Sigmoid colon (tissue), 4 donors: ENCODE data around the gene RFC2.

ENCODE experiments used
- CTCF ChIP-seq, 4 experiments: fragments of 450-650 bp in 3 of 4; fragments of 200-600 bp in 1 of 4; IDR thresholded peaks; one replicate each; pipeline ENCODE4 v1.5.1; 2016 to 2019; ENCODE audit warnings: antibody characterized with exemption in 4 of 4, mild to moderate bottlenecking in 3 of 4, moderate library complexity in 2 of 4
- EP300 ChIP-seq, 4 donors: sonication (generic); formaldehyde crosslinking; IDR thresholded peaks; one replicate each; pipeline ENCODE4 v1.6.1; 2017; ENCODE audit warnings: antibody characterized with exemption in 4 of 4
- POLR2A ChIP-seq, 2 donors: fragments of 450-650 bp; IDR thresholded peaks; one replicate each; pipeline ENCODE4 v1.6.1; 2016; ENCODE audit warnings: antibody characterized with exemption in 2 of 2, mild to moderate bottlenecking in 2 of 2, moderate library complexity in 2 of 2
- POLR2AphosphoS5 ChIP-seq, 4 donors: sonication (generic); formaldehyde crosslinking; IDR thresholded peaks; one replicate each; pipeline ENCODE4 v1.6.1; 2017; ENCODE audit warnings: antibody characterized with exemption in 4 of 4

DNA sequence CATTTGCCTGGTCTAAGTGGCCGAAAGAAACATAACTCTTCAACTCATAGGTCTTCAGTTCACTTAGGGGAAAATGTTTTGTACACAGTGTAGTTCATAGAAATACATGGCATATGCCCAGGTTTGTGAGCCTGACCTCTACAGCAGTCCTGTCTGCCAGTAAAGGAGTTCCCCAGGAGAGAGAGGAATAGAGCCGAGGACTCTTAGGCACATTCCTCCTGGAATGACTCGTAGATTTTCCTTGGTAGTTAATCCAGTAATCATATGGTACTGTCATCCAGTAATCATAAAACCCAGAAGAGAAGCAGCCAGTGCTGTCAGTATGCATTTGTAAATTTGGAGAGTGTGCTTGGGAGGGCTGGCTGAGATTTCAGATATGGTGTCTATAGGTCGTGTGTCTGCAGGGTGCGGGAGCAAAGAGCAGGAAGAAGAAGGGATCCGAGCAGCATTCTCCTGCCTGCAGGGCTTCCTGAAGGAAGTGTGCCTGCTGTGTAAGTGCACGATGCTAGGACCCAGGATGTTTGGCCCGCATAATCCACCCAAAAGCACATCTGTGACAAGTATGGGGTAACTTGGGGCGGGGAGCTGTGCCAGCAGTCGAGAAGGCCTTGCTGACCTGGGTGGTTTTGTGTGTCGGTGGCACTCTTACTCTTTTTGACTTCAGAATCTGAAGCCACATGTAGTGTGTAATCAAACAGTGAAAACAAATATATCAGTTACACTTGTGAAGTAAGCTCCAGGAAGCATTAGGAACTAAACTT, 66.1 kb downstream of the RFC2 start:
- TF ChIP-seq CTCF (IDR thresholded peaks at IDR 0.05) (no peak), POLR2AphosphoS5 (IDR thresholded peaks at IDR 0.05) (peak in 3 of 4 donors; percentile 20 to 73 (median 29)), POLR2A (IDR thresholded peaks at IDR 0.05) (no peak), EP300 (IDR thresholded peaks at IDR 0.05) (peak in 1 of 4 donors; percentile 68)
